ENCODE data around the gene GCNT4. TPM values are rescaled to one million over a fixed set of nuclear protein-coding genes. Genes with fewer than 3 reads are reported as not detected.

The GCNT4 gene
- total RNA-seq, 1 donor from 2014 or later = 9.0 TPM

DNA sequence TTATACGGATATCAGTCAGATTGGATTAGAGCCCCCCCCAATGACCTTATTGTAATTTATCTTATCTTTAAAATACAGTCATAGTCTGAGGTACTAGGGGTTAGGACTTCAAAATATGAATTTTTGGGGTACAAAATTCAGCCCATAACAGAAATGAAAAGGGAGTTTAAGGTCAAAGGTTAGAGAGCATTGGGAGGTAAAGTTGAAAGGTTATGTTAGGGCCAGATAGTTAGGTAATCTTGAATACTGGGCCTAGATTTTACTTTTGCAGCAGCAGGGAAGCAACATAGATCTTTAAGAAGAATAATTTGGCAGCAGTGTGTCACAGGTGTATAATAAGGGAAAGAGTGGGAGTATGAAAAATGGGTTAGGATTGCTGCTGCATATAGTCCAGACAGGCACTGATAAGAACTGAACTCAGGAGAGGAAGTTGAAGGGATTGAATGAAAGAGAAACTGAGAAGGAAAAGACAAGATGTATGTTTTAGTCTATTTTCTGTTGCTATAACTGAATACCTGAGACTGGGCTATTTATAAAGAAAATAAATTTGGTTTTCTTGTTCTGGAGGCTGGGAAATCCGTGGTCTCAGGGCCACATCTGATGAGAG lies 10.7 kb upstream of the GCNT4 start:
- DNase-seq (ENCODE audit: low read depth) (no peak), FAIRE-seq (no peak)
- Histone ChIP-seq H3K4me2 (ENCODE audit: low read length) (no peak overlapping the region), H3K4me3 (ENCODE audit: insufficient read depth, low read depth, low read length) (no peak overlapping the region), H3K27ac (ENCODE audit: low read depth, low read length) (no peak overlapping the region), H3K4me1 (ENCODE audit: insufficient read depth, low read length) (no peaks in the 10 kb centered on the region), H3K9ac (ENCODE audit: low read length) (no peak overlapping the region), H3K79me2 (ENCODE audit: insufficient read depth, low read length) (no peaks in the 10 kb centered on the region), H2AFZ (ENCODE audit: low read depth, low read length) (no peak overlapping the region), H3K9me3 (ENCODE audit: insufficient read depth, low read depth, low read length) (no peaks in the 10 kb centered on the region), H3K36me3 (ENCODE audit: insufficient read depth, low read length) (no peaks in the 10 kb centered on the region), H3K27me3 (ENCODE audit: insufficient read depth, low read length) (no peaks in the 10 kb centered on the region), H4K20me1 (ENCODE audit: insufficient read depth, low read length) (no peaks in the 10 kb centered on the region)
- H3K27me3 Mint-ChIP-seq (ENCODE audit: low read depth, unreplicated experiment) = peaks cover 10% of the 10 kb centered on the region
- H3K4me3 Mint-ChIP-seq (ENCODE audit: unreplicated experiment) = no peak overlapping the region
- H3K4me1 Mint-ChIP-seq (ENCODE audit: low read depth, unreplicated experiment) = no peaks in the 10 kb centered on the region
- TF ChIP-seq EZH2 (IDR thresholded peaks at IDR 0.05; ENCODE audit: insufficient read depth, low read length) = no peak
- no peak for TF ChIP-seq CTCF (IDR thresholded peaks at IDR 0.05; ENCODE audit: insufficient read depth, low read depth, low read length)
- no peaks in the 10 kb centered on the region for H3K9me3 Mint-ChIP-seq (ENCODE audit: unreplicated experiment)
- no peak overlapping the region for H3K27ac Mint-ChIP-seq (ENCODE audit: unreplicated experiment)
- no peaks in the 10 kb centered on the region for H3K36me3 Mint-ChIP-seq (ENCODE audit: low read depth, unreplicated experiment)

GRCh38 chr5:75059912-75060545 lies 7.7 kb upstream of the GCNT4 start:
- Histone ChIP-seq H3K4me1 (ENCODE audit: insufficient read depth, low read length) (no peaks in the 10 kb centered on the region), H3K27ac (ENCODE audit: low read depth, low read length) (no peak overlapping the region), H3K4me3 (ENCODE audit: insufficient read depth, low read depth, low read length) (no peak overlapping the region), H3K9me3 (ENCODE audit: insufficient read depth, low read depth, low read length) (no peaks in the 10 kb centered on the region), H3K27me3 (ENCODE audit: insufficient read depth, low read length) (no peaks in the 10 kb centered on the region), H3K79me2 (ENCODE audit: insufficient read depth, low read length) (no peaks in the 10 kb centered on the region), H2AFZ (ENCODE audit: low read depth, low read length) (no peak overlapping the region), H3K4me2 (ENCODE audit: low read length) (no peak overlapping the region), H3K9ac (ENCODE audit: low read length) (no peak overlapping the region), H3K36me3 (ENCODE audit: insufficient read depth, low read length) (no peaks in the 10 kb centered on the region), H4K20me1 (ENCODE audit: insufficient read depth, low read length) (no peaks in the 10 kb centered on the region)
- TF ChIP-seq EZH2 (IDR thresholded peaks at IDR 0.05; ENCODE audit: insufficient read depth, low read length) (no peak), CTCF (IDR thresholded peaks at IDR 0.05; ENCODE audit: insufficient read depth, low read depth, low read length) (no peak)
- peak; percentile 27 for DNase-seq (ENCODE audit: low read depth)
- Mint-ChIP-seq H3K4me3 (ENCODE audit: unreplicated experiment) (no peak overlapping the region), H3K9me3 (ENCODE audit: unreplicated experiment) (no peaks in the 10 kb centered on the region), H3K36me3 (ENCODE audit: low read depth, unreplicated experiment) (peaks cover 2% of the 10 kb centered on the region), H3K27me3 (ENCODE audit: low read depth, unreplicated experiment) (peaks cover 6% of the 10 kb centered on the region), H3K4me1 (ENCODE audit: low read depth, unreplicated experiment) (peaks cover 15% of the 10 kb centered on the region), H3K27ac (ENCODE audit: unreplicated experiment) (no peak overlapping the region)
- FAIRE-seq = no peak

DNA sequence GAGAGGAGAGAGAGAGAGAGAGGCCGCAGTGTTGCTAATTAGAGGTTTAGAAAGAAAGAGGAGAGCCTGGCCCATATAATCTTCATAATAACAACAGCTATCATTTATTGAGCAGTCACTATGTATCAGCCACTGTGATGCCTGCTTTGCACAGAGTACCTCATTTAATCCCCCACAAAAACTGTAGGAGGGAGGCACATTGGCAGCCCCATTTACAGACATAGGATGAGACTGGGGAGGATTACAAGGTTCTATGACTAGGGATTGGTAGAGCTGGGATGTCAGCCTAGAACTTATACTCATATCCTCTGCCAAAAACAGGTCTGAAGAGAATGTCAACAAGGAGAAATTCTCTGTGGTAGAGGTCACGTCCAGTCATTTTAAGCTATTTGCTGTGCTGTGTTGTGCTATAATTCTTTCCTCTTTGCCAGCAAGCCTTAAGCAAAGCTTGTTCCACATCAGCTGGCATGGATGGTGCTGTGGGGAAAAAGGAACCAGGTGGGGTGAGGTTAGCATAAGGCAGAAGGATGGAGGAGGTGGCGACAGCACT lies 6.7 kb upstream of the GCNT4 start:
- Histone ChIP-seq H3K27me3 (ENCODE audit: insufficient read depth, low read length) (no peaks in the 10 kb centered on the region), H3K4me3 (ENCODE audit: insufficient read depth, low read depth, low read length) (no peak overlapping the region), H3K79me2 (ENCODE audit: insufficient read depth, low read length) (no peaks in the 10 kb centered on the region), H3K4me1 (ENCODE audit: insufficient read depth, low read length) (peaks cover 8% of the 10 kb centered on the region), H3K4me2 (ENCODE audit: low read length) (no peak overlapping the region), H3K27ac (ENCODE audit: low read depth, low read length) (no peak overlapping the region), H2AFZ (ENCODE audit: low read depth, low read length) (no peak overlapping the region), H3K9ac (ENCODE audit: low read length) (no peak overlapping the region), H3K36me3 (ENCODE audit: insufficient read depth, low read length) (no peaks in the 10 kb centered on the region), H3K9me3 (ENCODE audit: insufficient read depth, low read depth, low read length) (no peaks in the 10 kb centered on the region), H4K20me1 (ENCODE audit: insufficient read depth, low read length) (no peaks in the 10 kb centered on the region)
- Mint-ChIP-seq H3K27me3 (ENCODE audit: low read depth, unreplicated experiment) (peaks cover 6% of the 10 kb centered on the region), H3K4me1 (ENCODE audit: low read depth, unreplicated experiment) (peaks cover 21% of the 10 kb centered on the region), H3K27ac (ENCODE audit: unreplicated experiment) (no peak overlapping the region), H3K36me3 (ENCODE audit: low read depth, unreplicated experiment) (peaks cover 2% of the 10 kb centered on the region), H3K9me3 (ENCODE audit: unreplicated experiment) (no peaks in the 10 kb centered on the region), H3K4me3 (ENCODE audit: unreplicated experiment) (no peak overlapping the region)
- no peak for TF ChIP-seq CTCF (IDR thresholded peaks at IDR 0.05; ENCODE audit: insufficient read depth, low read depth, low read length)
- no peak for TF ChIP-seq EZH2 (IDR thresholded peaks at IDR 0.05; ENCODE audit: insufficient read depth, low read length)
- FAIRE-seq = no peak
- DNase-seq (ENCODE audit: low read depth) = no peak

Data from astrocyte (in vitro differentiated cells and primary cell).